Trophoblast cell (in vitro differentiated cells and primary cell): ENCODE data around the gene FCN1.
"Not testable (repeated sequence)": the region's sequence is repeated elsewhere in the genome, so short reads cannot be mapped to it uniquely, and the experiment has no call there.

Experiments used
- DNase-seq, 2 donors: peaks; one replicate each; pipeline ENCODE4 v3.0.0-alpha.2; 2016
- H2AFZ ChIP-seq: 2 replicates; pipeline ENCODE4 v1.6.1; 2013; ENCODE audit warnings: low read length, moderate library complexity, mild to moderate bottlenecking; ENCODE audit not compliant: insufficient read depth, poor library complexity
- H2AK5ac ChIP-seq: 2 replicates; pipeline ENCODE4 v1.6.1; 2013; ENCODE audit warnings: mild to moderate bottlenecking, low read length
- H2BK120ac ChIP-seq: 2 replicates; pipeline ENCODE4 v1.6.1; 2013; ENCODE audit warnings: low read length, mild to moderate bottlenecking, moderate library complexity; ENCODE audit not compliant: insufficient read depth, poor library complexity
- H2BK12ac ChIP-seq: 2 replicates; pipeline ENCODE4 v1.6.1; 2013; ENCODE audit warnings: mild to moderate bottlenecking, low read length, moderate library complexity
- H2BK5ac ChIP-seq: 2 replicates; pipeline ENCODE4 v1.6.1; 2013; ENCODE audit warnings: low read length, low read depth, moderate library complexity, mild to moderate bottlenecking; ENCODE audit not compliant: poor library complexity
- H3K14ac ChIP-seq: 2 replicates; pipeline ENCODE4 v1.6.1; 2013; ENCODE audit warnings: mild to moderate bottlenecking, low read length
- H3K18ac ChIP-seq: 2 replicates; pipeline ENCODE4 v1.6.1; 2013; ENCODE audit warnings: mild to moderate bottlenecking, low read length
- H3K23ac ChIP-seq: 2 replicates; pipeline ENCODE4 v1.6.1; 2013; ENCODE audit warnings: low read length
- H3K27ac ChIP-seq: 2 replicates; pipeline ENCODE4 v1.5.1; 2013; ENCODE audit warnings: low read depth, mild to moderate bottlenecking, inconsistent platforms, low read length, moderate library complexity
- H3K27me3 ChIP-seq: 2 replicates; pipeline ENCODE4 v1.6.1; 2013; ENCODE audit warnings: inconsistent platforms, mild to moderate bottlenecking, low read length, moderate library complexity; ENCODE audit not compliant: insufficient read depth
- H3K36me3 ChIP-seq, 2 experiments: 1 replicate in 1 of 2; 2 replicates in 1 of 2; pipeline ENCODE4 v1.6.1; 2013; ENCODE audit warnings: low read length in 2 of 2, mild to moderate bottlenecking in 2 of 2, moderate library complexity in 1 of 2; ENCODE audit not compliant: insufficient read depth in 2 of 2, control insufficient read depth in 1 of 2
- H3K4ac ChIP-seq: 2 replicates; pipeline ENCODE4 v1.6.1; 2013; ENCODE audit warnings: low read depth, mild to moderate bottlenecking, low read length, moderate library complexity
- H3K4me1 ChIP-seq, 2 experiments: 1 replicate in 1 of 2; 2 replicates in 1 of 2; pipeline ENCODE4 v1.6.1; 2013; ENCODE audit warnings: low read length in 2 of 2, mild to moderate bottlenecking in 2 of 2, moderate library complexity in 1 of 2; ENCODE audit not compliant: insufficient read depth in 2 of 2, control insufficient read depth in 1 of 2
- H3K4me2 ChIP-seq: 2 replicates; pipeline ENCODE4 v1.6.1; 2013; ENCODE audit warnings: inconsistent platforms, mild to moderate bottlenecking, low read length, moderate library complexity
- H3K4me3 ChIP-seq: 2 replicates; pipeline ENCODE4 v1.5.1; 2013; ENCODE audit warnings: mild to moderate bottlenecking, low read depth, low read length, inconsistent platforms
- H3K79me1 ChIP-seq: one replicate; pipeline ENCODE4 v1.6.1; 2013; ENCODE audit warnings: low read length
- H3K79me2 ChIP-seq: 2 replicates; pipeline ENCODE4 v1.6.1; 2013; ENCODE audit warnings: low read length, mild to moderate bottlenecking; ENCODE audit not compliant: control insufficient read depth, insufficient read depth, poor library complexity
- H3K9ac ChIP-seq: 2 replicates; pipeline ENCODE4 v1.6.1; 2013; ENCODE audit warnings: mild to moderate bottlenecking, low read length
- H3K9me3 ChIP-seq: 2 replicates; pipeline ENCODE4 v1.6.1; 2013; ENCODE audit warnings: low read depth, mild to moderate bottlenecking, control low read depth, inconsistent platforms, low read length; ENCODE audit not compliant: insufficient read depth
- H4K12ac ChIP-seq: 2 replicates; pipeline ENCODE4 v1.6.1; 2013; ENCODE audit warnings: low read depth, mild to moderate bottlenecking, low read length, moderate library complexity
- H4K8ac ChIP-seq: 2 replicates; pipeline ENCODE4 v1.6.1; 2013; ENCODE audit warnings: low read depth, mild to moderate bottlenecking, low read length, moderate library complexity
- H4K91ac ChIP-seq: one replicate; pipeline ENCODE4 v1.6.1; 2013; ENCODE audit warnings: low read depth, mild to moderate bottlenecking, low read length, moderate library complexity
- WGBS: extraction: QIAGEN DNeasy Blood & Tissue Kit; methylation state at CpG from one replicate; pipeline ENCODE4 v1.1.7; 2013; ENCODE audit warnings: missing lambda C conversion rate; ENCODE audit not compliant: insufficient read length, insufficient coverage; ENCODE audit errors: extremely low coverage; 5-methylcytosine and 5-hydroxymethylcytosine counted together

The FCN1 gene

DNA sequence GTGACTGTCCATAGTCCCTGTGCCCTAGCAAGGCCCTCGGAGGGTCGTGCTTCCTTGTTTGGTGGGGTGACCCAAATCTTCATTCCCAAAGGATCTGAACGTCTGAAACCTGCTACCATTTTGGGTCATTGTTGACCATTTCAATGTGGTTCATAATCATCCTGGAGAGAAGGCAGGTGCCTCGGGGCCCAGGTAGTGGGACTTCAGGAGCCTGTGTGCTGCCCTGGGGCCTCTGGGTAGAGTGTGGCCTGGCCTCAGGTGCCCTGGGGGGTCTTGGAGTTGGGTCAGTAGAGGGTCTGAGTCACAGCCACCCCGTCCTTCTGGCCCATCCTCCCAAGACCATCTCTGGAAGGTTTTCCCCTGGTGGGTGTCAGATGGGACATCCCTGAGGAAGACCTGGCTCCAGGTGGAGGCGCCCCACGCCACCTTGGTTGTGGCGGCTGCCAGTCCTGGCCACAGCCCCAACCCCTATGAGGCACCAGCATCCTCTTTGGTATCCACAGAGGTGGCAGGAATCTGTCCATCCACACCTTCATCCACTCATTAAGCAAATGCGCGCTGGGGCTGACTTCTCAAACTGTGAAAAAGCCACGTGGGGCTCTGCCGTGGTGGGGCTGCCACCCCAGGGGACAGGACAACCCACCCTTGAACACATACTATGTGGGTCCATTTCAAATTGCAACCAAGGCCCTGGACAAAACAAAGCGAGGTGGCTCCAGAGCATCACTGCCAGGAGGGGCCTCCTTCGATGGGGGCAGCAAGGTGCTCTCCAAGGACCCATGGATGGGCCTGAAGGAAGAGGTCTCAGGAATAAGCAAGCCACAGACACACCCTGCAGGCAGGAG, 41.6 kb upstream of the FCN1 start:
- no peak overlapping the region for H3K4ac ChIP-seq
- no peak overlapping the region for H2AFZ ChIP-seq
- H2BK12ac ChIP-seq = no peak overlapping the region
- no peaks in the 10 kb centered on the region for H3K27me3 ChIP-seq
- H3K23ac ChIP-seq = no peak overlapping the region
- no peak overlapping the region for H3K14ac ChIP-seq
- no peak overlapping the region for H3K9ac ChIP-seq
- H3K4me1 ChIP-seq = no peaks in the 10 kb centered on the region
- no peak overlapping the region for H2BK120ac ChIP-seq
- H3K79me1 ChIP-seq = no peaks in the 10 kb centered on the region
- no peak overlapping the region for H4K91ac ChIP-seq
- no peak overlapping the region for H3K4me2 ChIP-seq
- H4K8ac ChIP-seq = no peak overlapping the region
- no peak overlapping the region for H4K12ac ChIP-seq
- no CpG with 5 or more reads among the region's 14 CpGs for WGBS
- no peak overlapping the region for H3K18ac ChIP-seq
- H3K9me3 ChIP-seq = peaks cover 2% of the 10 kb centered on the region
- no peaks in the 10 kb centered on the region for H3K79me2 ChIP-seq
- no peak for DNase-seq
- H2AK5ac ChIP-seq = no peak overlapping the region
- H3K4me3 ChIP-seq = no peak overlapping the region
- H2BK5ac ChIP-seq = no peak overlapping the region
- no peaks in the 10 kb centered on the region for H3K36me3 ChIP-seq
- no peak overlapping the region for H3K27ac ChIP-seq

DNA sequence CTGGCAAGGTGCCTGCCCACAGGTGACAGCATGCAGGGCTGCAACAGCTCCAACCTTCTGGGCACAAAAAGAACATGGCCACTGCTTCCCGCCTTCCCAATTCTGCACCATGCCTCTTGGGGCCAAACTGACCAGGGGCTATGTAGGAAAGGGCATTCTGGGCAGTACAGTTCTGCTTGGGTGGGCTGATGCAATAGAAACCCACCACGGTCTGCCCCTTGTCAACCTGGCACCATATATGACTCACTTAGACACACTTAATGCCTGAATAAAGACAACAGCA, 40.2 kb upstream of the FCN1 start:
- Histone ChIP-seq H3K79me2 (no peaks in the 10 kb centered on the region), H2BK120ac (no peak overlapping the region), H3K9me3 (peaks cover 2% of the 10 kb centered on the region), H4K12ac (no peak overlapping the region), H3K27me3 (no peaks in the 10 kb centered on the region), H2BK5ac (no peak overlapping the region), H3K4me2 (no peak overlapping the region), H4K91ac (no peak overlapping the region), H3K4ac (no peak overlapping the region), H3K14ac (no peak overlapping the region), H3K36me3 (no peaks in the 10 kb centered on the region), H3K27ac (no peak overlapping the region), H3K79me1 (no peaks in the 10 kb centered on the region), H4K8ac (no peak overlapping the region), H2AK5ac (no peak overlapping the region), H3K4me3 (no peak overlapping the region), H3K4me1 (no peaks in the 10 kb centered on the region), H2AFZ (no peak overlapping the region), H3K9ac (no peak overlapping the region), H2BK12ac (no peak overlapping the region), H3K23ac (no peak overlapping the region), H3K18ac (no peak overlapping the region)
- WGBS = no CpG with 5 or more reads among the region's 2 CpGs
- DNase-seq = no peak

DNA sequence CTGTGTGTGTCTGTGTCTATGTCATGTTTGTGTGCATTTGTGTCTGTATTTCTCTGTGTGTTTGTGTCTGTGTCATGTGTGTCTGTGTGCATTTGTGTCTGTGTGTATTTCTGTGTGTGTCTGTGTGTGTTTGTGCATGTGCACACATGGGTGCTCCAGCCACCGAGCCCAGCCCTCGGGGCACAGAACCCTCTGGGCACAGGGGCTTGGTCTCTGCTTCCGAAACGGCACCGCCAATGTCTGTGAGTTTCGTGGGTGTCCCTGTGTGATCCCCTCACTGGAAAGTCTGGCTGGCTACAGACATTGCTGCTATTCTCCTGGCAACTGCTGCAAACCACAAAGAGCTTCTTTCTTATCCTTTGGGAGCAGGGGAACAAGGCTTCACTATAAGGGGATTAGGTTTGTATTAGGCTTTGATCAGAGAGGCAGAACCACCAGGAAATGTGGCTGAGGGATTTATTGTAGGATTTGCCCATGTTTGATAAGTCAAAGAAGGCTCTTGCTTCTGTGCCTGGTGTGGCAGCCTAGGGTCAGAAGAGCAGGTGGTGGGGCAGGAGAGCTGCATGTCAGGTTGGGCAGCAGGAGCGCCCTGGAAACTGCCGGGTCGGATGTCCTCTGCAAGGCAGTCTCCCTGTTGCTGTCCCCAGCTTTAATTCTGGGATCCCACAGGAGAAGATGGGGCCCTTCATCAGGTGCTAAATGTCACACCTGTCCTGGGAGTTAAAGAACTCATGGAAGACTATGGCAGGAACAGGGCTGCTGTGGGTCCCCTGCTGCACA, 39.6 kb upstream of the FCN1 start:
- no peaks in the 10 kb centered on the region for H3K4me1 ChIP-seq
- H2AFZ ChIP-seq = no peak overlapping the region
- no peaks in the 10 kb centered on the region for H3K79me1 ChIP-seq
- H2BK120ac ChIP-seq = no peak overlapping the region
- no peak overlapping the region for H3K18ac ChIP-seq
- no CpG with 5 or more reads among the region's 9 CpGs for WGBS
- H2BK5ac ChIP-seq = no peak overlapping the region
- DNase-seq = no peak
- no peak overlapping the region for H4K91ac ChIP-seq
- H3K9ac ChIP-seq = no peak overlapping the region
- H3K4me2 ChIP-seq = no peak overlapping the region
- H3K79me2 ChIP-seq = no peaks in the 10 kb centered on the region
- H3K14ac ChIP-seq = no peak overlapping the region
- H3K27ac ChIP-seq = no peak overlapping the region
- H4K12ac ChIP-seq = no peak overlapping the region
- H3K23ac ChIP-seq = no peak overlapping the region
- no peaks in the 10 kb centered on the region for H3K27me3 ChIP-seq
- no peak overlapping the region for H3K4ac ChIP-seq
- no peak overlapping the region for H3K4me3 ChIP-seq
- no peak overlapping the region for H4K8ac ChIP-seq
- H2BK12ac ChIP-seq = no peak overlapping the region
- H3K9me3 ChIP-seq = peaks cover 2% of the 10 kb centered on the region
- H3K36me3 ChIP-seq = no peaks in the 10 kb centered on the region
- no peak overlapping the region for H2AK5ac ChIP-seq

DNA sequence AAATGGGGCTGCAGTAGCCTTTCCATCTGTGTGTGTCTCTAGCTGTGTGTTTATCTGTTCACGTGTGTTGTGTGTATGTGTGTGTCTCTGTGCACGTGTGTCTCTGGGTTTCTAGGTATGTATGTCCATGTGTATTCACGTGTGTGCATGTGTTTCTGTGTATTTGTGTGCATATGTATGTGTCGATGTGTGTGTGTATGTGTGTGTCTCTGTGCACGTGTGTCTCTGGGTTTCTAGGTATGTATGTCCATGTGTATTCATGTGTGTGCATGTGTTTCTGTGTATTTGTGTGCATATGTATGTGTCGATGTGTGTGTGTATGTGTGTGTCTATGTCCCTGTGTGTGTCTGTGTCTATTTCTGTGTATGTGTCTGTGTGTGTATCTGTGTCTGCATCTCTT, 38.7 kb upstream of the FCN1 start:
- H3K9ac ChIP-seq, H3K23ac ChIP-seq, H3K4ac ChIP-seq, H3K27ac ChIP-seq, H3K9me3 ChIP-seq, H4K91ac ChIP-seq, H2BK120ac ChIP-seq, H3K79me1 ChIP-seq, H4K8ac ChIP-seq, H2AK5ac ChIP-seq, H2BK12ac ChIP-seq, H3K79me2 ChIP-seq, H4K12ac ChIP-seq, H3K4me2 ChIP-seq, H3K14ac ChIP-seq, H3K36me3 ChIP-seq, H3K27me3 ChIP-seq, H2AFZ ChIP-seq, H3K4me3 ChIP-seq, DNase-seq, H2BK5ac ChIP-seq, H3K18ac ChIP-seq, H3K4me1 ChIP-seq: not testable (repeated sequence)
- no CpG with 5 or more reads among the region's 6 CpGs for WGBS
